Prostate gland (tissue), 2 donors: ENCODE data around the gene MTSS2.

Experiments used
- POLR2A ChIP-seq: fragments of 450-650 bp; IDR thresholded peaks from one replicate; pipeline ENCODE4 v1.6.1; 2016; ENCODE audit warnings: antibody characterized with exemption, mild to moderate bottlenecking
- TF ChIP-seq, protein P1 (sequence below), 4 experiments: fragments of 200-600 bp in 2 of 4; fragments of 450-650 bp in 2 of 4; sonication (generic) in 2 of 4; IDR thresholded peaks; 1 replicate in 3 of 4; 2 replicates in 1 of 4; pipeline ENCODE4 v1.5.1; 2016 to 2019; ENCODE audit warnings: antibody characterized with exemption in 4 of 4, mild to moderate bottlenecking in 2 of 4, moderate library complexity in 2 of 4

DNA sequence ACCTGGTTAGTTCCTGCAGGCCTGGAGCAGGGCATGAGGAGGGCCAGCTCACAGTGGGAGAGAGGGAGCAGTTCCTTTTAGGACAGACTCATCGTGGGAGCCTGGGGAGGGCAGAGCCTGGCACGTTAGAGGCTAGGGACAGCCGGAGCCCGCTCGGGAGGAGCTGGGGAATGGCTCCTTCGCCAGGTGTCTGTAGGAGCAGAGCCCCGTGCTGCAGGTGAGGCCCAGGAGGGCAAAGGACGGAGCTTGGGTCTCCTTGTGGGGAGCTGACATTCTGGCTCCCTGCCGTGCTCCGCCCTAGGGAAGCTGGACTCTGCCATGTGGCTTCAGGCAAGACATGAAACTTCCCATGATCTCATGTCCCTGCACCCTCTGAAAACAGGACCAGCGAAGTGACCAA lies 18.7 kb upstream of the MTSS2 start:
- TF ChIP-seq, protein P1, sequence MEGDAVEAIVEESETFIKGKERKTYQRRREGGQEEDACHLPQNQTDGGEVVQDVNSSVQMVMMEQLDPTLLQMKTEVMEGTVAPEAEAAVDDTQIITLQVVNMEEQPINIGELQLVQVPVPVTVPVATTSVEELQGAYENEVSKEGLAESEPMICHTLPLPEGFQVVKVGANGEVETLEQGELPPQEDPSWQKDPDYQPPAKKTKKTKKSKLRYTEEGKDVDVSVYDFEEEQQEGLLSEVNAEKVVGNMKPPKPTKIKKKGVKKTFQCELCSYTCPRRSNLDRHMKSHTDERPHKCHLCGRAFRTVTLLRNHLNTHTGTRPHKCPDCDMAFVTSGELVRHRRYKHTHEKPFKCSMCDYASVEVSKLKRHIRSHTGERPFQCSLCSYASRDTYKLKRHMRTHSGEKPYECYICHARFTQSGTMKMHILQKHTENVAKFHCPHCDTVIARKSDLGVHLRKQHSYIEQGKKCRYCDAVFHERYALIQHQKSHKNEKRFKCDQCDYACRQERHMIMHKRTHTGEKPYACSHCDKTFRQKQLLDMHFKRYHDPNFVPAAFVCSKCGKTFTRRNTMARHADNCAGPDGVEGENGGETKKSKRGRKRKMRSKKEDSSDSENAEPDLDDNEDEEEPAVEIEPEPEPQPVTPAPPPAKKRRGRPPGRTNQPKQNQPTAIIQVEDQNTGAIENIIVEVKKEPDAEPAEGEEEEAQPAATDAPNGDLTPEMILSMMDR (IDR thresholded peaks at IDR 0.05), result no peak
- no peak for TF ChIP-seq POLR2A
